HK-2 (cell line): ENCODE data around the gene AGBL1.

ENCODE experiments used
- DNase-seq: peaks from one replicate; pipeline ENCODE4 v3.0.0-alpha.2; 2018; ENCODE audit not compliant: unreplicated experiment

The AGBL1 gene

GRCh38 chr15:86163816-86164215 lies 84.1 kb downstream of the AGBL1 start:
- no peak for DNase-seq

- no peak for DNase-seq
These were observed 84.7 kb downstream of the AGBL1 start for GRCh38 chr15:86164232-86164898.

- no peak for DNase-seq
These were observed 85.9 kb downstream of the AGBL1 start for GRCh38 chr15:86165265-86166211.

GRCh38 chr15:86167841-86168240 lies 88.2 kb downstream of the AGBL1 start:
- no peak for DNase-seq

GRCh38 chr15:86178845-86179244 lies 99.2 kb downstream of the AGBL1 start:
- DNase-seq, result no peak

GRCh38 chr15:86183596-86184491 lies 104.2 kb downstream of the AGBL1 start:
- DNase-seq, result no peak

- DNase-seq, result no peak
These were observed 114.2 kb downstream of the AGBL1 start for GRCh38 chr15:86193716-86194380.

- DNase-seq, result no peak
These were observed 118.1 kb downstream of the AGBL1 start for GRCh38 chr15:86197770-86198169.

GRCh38 chr15:86199467-86200145 lies 119.9 kb downstream of the AGBL1 start:
- DNase-seq, result no peak

GRCh38 chr15:86201313-86202008 lies 121.8 kb downstream of the AGBL1 start:
- DNase-seq, result no peak

GRCh38 chr15:86203462-86203861 lies 123.8 kb downstream of the AGBL1 start:
- no peak for DNase-seq

GRCh38 chr15:86205096-86205495 lies 125.4 kb downstream of the AGBL1 start:
- no peak for DNase-seq

- DNase-seq, result no peak
These were observed 133.7 kb downstream of the AGBL1 start for GRCh38 chr15:86213420-86213819.

GRCh38 chr15:86213888-86214287 lies 134.2 kb downstream of the AGBL1 start:
- DNase-seq, result no peak

- no peak for DNase-seq
These were observed 141.4 kb downstream of the AGBL1 start for GRCh38 chr15:86221119-86221518.

- DNase-seq, result no peak
These were observed 149.6 kb downstream of the AGBL1 start for GRCh38 chr15:86229306-86229705.

GRCh38 chr15:86229936-86230335 lies 150.3 kb downstream of the AGBL1 start:
- DNase-seq, result no peak

GRCh38 chr15:86231864-86232721 lies 152.4 kb downstream of the AGBL1 start:
- DNase-seq, result peak; percentile 3

GRCh38 chr15:86235667-86236066 lies 156.0 kb downstream of the AGBL1 start:
- no peak for DNase-seq
